ENCODE results near the gene APBA3. TPM values are rescaled to one million over a fixed set of nuclear protein-coding genes. Genes with fewer than 3 reads are reported as not detected.

APBA3 gene
- total and polyA plus RNA-seq, 2 of the 4 experiments (the other 2 are of a cell fraction) = 9.5 to 18.4 TPM

- in situ Hi-C loops (cut with MboI; ENCODE audit: low sequenced_read_pairs) = no loop called here
- H3K18ac ChIP-seq (ENCODE audit: low read depth, low read length) = no peak overlapping the region
- no peak overlapping the region for H4K8ac ChIP-seq (ENCODE audit: low read depth in 2 of 2, low read length in 2 of 2)
- dilution Hi-C loops (cut with HindIII; ENCODE audit: low sequenced_read_pairs, unreplicated experiment) = no loop called here
- no peak overlapping the region for H3K9ac ChIP-seq (ENCODE audit: low read depth, low read length)
- intact Hi-C loops (cut with micrococcal nuclease) = no loop called here
- no peak overlapping the region for H3K56ac ChIP-seq (ENCODE audit: extremely low read depth, insufficient read depth, low read length)
- H3K4ac ChIP-seq (ENCODE audit: low read depth, low read length) = no peak overlapping the region
- H3K27me3 ChIP-seq (ENCODE audit: control insufficient read depth, insufficient read depth, low read length) = peaks cover 29% of the 10 kb centered on the region
- no peak overlapping the region for H3K4me3 ChIP-seq (ENCODE audit: insufficient read depth, low read depth, low read length)
- no peak overlapping the region for H4K5ac ChIP-seq (ENCODE audit: low read depth, low read length)
- H3K36me3 ChIP-seq (ENCODE audit: control insufficient read depth, insufficient read depth, low read length) = no peaks in the 10 kb centered on the region
- 39% methylated on average over 5 of the region's 16 CpGs; no CpG with 5 or more reads in 1 of the 2 experiments for WGBS, 2 experiments (ENCODE audit: extremely low coverage in 2 of 2, insufficient read length in 1 of 2)
- peaks cover 8% of the 10 kb centered on the region for H3K9me3 ChIP-seq (ENCODE audit: control insufficient read depth, insufficient read depth, low read length)
- no peak overlapping the region for H4K91ac ChIP-seq (ENCODE audit: insufficient read depth, low read depth, low read length)
- no peak overlapping the region for H2AK5ac ChIP-seq (ENCODE audit: low read depth, low read length)
- no peaks in the 10 kb centered on the region for H3K9me1 ChIP-seq (ENCODE audit: insufficient read depth, low read length)
- no peak overlapping the region for H3K27ac ChIP-seq (ENCODE audit: insufficient read depth, low read length)
- TF ChIP-seq USF2 (IDR thresholded peaks at IDR 0.05; ENCODE audit: low read depth, low read length) = no peak
- TF ChIP-seq, protein P1, sequence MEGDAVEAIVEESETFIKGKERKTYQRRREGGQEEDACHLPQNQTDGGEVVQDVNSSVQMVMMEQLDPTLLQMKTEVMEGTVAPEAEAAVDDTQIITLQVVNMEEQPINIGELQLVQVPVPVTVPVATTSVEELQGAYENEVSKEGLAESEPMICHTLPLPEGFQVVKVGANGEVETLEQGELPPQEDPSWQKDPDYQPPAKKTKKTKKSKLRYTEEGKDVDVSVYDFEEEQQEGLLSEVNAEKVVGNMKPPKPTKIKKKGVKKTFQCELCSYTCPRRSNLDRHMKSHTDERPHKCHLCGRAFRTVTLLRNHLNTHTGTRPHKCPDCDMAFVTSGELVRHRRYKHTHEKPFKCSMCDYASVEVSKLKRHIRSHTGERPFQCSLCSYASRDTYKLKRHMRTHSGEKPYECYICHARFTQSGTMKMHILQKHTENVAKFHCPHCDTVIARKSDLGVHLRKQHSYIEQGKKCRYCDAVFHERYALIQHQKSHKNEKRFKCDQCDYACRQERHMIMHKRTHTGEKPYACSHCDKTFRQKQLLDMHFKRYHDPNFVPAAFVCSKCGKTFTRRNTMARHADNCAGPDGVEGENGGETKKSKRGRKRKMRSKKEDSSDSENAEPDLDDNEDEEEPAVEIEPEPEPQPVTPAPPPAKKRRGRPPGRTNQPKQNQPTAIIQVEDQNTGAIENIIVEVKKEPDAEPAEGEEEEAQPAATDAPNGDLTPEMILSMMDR (conservative IDR thresholded peaks at IDR 0.05; ENCODE audit: low read depth, low read length) = no peak
- no peak for TF ChIP-seq MXI1 (IDR thresholded peaks at IDR 0.05; ENCODE audit: borderline replicate concordance, low read depth, low read length)
- TF ChIP-seq RFX5 (IDR thresholded peaks at IDR 0.05; ENCODE audit: low read depth, low read length) = no peak
- TF ChIP-seq NFE2L2 (IDR thresholded peaks at IDR 0.05; ENCODE audit: low read depth, low read length) = no peak
- no peak for TF ChIP-seq POLR2A (IDR thresholded peaks at IDR 0.05; ENCODE audit: low read depth, low read length)
- H3K23ac ChIP-seq (ENCODE audit: low read depth, low read length) = no peak overlapping the region
- ATAC-seq (ENCODE audit: low read depth) (no peak), DNase-seq (no peak)
- H3K14ac ChIP-seq (replicated peaks; ENCODE audit: low read depth, low read length) = no peak overlapping the region
- H3K4me2 ChIP-seq (ENCODE audit: low read depth, low read length) = no peak overlapping the region
- H2BK5ac ChIP-seq (ENCODE audit: low read depth, low read length, poor library complexity, severe bottlenecking) = no peak overlapping the region
- H2AK9ac ChIP-seq (replicated peaks; ENCODE audit: low read depth, low read length, poor library complexity) = no peak overlapping the region
- no peak overlapping the region for H2BK20ac ChIP-seq (ENCODE audit: low read depth, low read length)
- ChIA-PET CTCF (interaction anchor here (0.7 kb wide), 1 partner anchor 10 kb away, joined by 4 read pairs; no protein-coding TSS in a partner anchor), POLR2A (ENCODE audit: unreplicated experiment) (no interaction called here)
- H4K20me1 ChIP-seq (ENCODE audit: insufficient read depth, low read length) = no peaks in the 10 kb centered on the region
- H2BK15ac ChIP-seq (ENCODE audit: low read depth, low read length) = no peak overlapping the region
- no peaks in the 10 kb centered on the region for H3K4me1 ChIP-seq (ENCODE audit: control insufficient read depth, insufficient read depth, low read length)
- no peak overlapping the region for H2AFZ ChIP-seq (replicated peaks; ENCODE audit: low read length, poor library complexity)
- BruUV-seq (replicated peaks) = no TSS peak
- H2BK120ac ChIP-seq (ENCODE audit: low read depth, low read length) = no peak overlapping the region
- no peaks in the 10 kb centered on the region for H3K79me1 ChIP-seq (ENCODE audit: low read depth in 1 of 2, low read length in 2 of 2)
Observed at GRCh38 chr19:3788996-3789778, 27.7 kb upstream of the APBA3 start.
